GM11168 (cell line): ENCODE data around the gene PEX26.

Experiments
- in situ Hi-C: fragments of 300-500 bp; cut with MboI; formaldehyde crosslinking; loops from one replicate; pipeline ENCODE4 v1.12.0; 2022; ENCODE audit warnings: low sequenced_read_pairs; ENCODE audit not compliant: unreplicated experiment

Gene PEX26

DNA sequence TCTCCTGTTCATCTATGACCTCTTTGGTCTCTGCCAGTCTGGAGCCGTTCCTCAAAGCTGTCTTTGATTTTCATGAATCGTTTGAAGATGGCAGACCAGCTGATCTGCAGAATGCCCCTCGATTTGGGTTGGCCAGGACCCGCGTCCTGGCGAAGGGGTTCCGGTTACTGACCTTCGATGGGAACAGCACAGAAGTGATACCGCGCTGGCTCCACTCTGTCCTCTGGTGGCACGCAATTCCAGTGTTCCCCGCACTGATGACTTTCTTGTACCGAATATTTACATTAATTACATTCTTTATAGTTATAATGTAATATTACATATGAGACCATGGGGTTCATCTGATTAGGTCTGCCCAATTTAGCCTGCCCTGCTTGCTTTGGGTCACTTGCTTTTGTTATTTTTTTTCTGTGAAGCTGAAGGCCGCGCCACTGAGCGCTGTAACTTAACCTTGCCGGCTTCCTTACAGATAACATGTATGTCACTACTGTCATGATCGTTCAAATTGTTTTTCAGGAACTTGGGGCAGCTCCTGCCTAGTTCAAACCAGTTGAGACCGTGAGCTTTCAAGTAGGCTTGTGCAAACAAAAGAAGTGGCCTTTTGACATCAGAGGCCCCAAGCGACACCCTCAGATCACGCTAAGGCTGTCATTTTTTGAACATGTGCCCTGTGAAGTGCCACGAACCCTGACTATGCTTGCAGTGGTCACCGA is 68.0 kb downstream of the PEX26 start:
- in situ Hi-C loops = no loop called here

DNA sequence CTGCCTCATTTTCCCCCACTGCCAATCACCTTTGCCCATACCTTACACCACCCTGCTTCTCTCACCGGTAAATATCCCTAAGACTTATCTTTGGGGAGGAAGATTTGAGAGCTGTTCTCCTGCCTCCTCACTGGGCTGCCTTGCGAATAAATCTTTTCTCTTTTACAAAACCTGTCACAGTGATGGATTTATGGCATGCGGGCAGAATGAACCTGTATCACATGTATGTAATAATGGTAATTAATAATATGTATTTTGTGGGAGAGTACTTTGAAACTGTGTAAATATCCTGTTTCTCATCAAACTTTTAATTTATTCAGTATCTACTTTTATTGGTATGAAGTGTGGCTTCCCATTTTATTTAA is 68.6 kb downstream of the PEX26 start:
- in situ Hi-C loops = no loop called here

DNA sequence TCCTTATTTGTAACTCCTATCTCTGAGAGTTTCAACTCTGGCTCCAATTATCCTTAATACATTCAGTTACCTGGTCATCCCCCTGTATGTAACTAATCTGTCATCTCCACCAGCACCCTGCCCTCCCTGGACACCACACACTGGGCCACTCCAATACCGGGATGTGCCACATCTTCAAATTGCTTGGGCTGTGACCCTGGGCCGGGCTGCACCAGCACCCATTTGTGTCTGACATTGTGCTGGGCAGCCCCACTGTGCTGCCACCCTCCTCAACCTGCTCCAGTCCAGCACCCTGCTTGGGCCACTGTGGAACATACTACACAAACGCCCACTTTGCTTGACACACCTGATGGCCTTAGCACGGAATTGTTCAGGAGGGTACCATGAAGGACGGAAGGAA is 70.0 kb downstream of the PEX26 start:
- in situ Hi-C loops = no loop called here

DNA sequence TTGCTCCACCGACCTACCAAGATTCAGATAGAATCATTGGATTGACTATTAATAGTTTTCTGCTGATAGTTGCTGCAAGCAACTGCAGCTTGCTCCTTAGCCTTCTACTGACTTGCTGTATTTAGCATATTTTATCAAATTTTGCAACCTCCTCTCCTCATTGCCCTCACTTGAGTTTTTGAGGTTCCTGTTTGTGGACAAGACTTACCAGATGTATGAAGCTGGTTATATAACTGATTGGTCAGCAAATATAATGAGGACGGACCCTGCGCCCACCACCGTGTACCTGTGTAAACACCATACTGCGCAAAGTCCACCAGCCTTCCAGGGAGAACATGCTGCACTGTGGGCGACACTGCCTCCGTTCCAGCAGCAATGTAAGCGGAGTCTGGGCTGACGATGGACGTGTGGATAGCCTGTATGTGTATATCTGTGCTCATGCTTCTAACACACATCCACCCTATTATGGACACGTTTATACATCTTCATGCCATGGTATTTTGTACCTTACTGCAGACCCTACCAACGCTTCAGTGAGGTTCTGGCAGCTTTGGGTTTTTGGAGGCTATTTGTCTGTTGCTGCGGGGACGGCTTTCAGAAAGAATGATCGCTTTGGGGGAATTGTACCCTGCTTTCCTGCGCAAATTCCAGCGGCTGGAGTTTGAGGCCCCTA is 70.6 kb downstream of the PEX26 start:
- in situ Hi-C loops = no loop called here

DNA sequence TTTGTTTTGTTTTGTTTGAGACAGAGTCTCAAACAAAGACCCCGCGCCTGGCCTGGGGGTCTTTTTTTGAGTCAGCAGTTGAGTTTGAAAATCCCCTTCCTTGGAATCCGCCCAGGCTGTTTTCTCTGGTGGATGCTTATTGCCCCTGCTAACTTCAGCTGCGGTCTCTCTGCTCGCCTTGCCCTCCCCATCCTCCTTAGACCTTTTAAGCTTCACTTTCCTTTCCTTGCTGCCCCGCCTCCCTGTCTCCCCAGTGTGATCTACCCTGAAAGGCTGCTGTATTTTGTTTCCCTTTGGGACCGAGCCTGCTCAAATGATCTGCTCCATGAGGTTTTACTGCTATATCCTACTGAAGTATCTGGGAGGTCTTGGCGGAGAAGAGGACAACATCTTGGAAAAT is 74.7 kb downstream of the PEX26 start:
- in situ Hi-C loops = loop anchor here (25.0 kb wide), 1 partner anchor 360 kb away; the partner anchor contains the start of gene GGTLC3

DNA sequence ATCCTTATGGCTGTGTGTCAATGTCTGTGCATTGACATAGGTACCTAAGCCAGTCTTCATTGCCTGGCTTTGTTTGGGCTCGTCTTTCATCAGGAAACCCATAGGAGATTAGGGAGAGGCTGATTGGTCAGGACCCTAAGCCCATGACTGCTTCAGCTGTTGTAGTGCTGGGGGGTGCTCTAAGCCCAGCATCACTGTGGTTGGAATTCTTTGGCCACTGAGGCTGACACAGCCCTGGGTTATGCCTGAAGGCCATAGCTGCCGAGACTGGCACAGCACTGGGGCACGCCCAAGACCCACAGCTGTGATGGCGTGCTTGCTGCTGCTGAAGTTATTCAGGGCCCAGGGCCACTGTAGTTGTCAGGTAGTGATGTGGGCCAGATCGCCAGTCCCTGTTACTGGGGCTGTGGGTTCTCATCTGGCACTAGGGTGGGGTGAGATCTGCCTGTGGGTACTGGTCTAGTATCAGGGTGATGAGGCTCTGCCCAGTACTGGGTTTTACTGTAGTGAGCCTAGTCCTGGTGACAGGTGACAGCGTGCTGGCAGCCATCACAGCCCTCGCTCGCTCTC is 77.1 kb downstream of the PEX26 start:
- in situ Hi-C loops = loop anchor here (25.0 kb wide), 1 partner anchor 357 kb away; the partner anchor contains the start of gene GGTLC3
